ENCODE results near the gene DNMT3L.

DNA sequence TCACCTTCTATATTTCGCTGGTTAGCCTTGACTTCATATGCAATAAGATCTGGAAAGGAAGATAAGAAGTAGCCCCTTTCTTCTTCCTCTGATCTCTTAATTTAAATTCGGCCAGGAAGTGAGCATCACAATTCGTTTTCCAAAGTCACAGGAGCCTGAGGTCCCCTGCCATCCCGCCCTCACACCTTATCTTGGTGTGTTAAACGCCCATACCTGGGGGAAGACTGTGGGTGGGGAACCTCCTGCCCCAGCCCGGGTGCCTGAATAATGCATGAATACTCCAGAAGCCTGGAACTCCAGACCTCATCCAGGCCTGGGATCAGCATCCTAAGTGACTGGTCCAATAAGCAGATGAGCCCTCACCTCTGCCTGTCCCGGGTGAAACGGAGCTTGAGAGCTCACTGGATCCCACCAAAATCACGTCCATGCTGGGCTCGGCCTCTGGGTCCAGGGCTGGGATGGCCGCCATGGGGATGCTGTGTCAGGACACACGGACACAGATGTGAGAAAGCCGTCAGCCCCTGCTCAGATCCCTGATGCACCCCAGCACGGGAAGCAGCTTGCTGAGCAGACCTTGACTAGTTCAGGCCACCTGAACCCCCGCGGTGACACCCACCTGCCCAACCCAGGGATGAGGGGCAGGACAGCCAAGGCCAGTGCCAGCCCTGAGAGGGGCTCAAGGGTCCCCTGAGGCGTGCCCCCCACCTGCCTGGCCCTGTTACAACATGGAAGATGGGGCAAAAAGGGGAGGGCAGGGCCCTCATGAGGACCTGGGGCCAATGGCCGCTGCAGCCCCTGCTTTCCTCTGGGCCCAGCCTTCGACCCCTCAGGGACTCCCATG lies 686 bp downstream of the DNMT3L start:
- TF ChIP-seq, protein P1, sequence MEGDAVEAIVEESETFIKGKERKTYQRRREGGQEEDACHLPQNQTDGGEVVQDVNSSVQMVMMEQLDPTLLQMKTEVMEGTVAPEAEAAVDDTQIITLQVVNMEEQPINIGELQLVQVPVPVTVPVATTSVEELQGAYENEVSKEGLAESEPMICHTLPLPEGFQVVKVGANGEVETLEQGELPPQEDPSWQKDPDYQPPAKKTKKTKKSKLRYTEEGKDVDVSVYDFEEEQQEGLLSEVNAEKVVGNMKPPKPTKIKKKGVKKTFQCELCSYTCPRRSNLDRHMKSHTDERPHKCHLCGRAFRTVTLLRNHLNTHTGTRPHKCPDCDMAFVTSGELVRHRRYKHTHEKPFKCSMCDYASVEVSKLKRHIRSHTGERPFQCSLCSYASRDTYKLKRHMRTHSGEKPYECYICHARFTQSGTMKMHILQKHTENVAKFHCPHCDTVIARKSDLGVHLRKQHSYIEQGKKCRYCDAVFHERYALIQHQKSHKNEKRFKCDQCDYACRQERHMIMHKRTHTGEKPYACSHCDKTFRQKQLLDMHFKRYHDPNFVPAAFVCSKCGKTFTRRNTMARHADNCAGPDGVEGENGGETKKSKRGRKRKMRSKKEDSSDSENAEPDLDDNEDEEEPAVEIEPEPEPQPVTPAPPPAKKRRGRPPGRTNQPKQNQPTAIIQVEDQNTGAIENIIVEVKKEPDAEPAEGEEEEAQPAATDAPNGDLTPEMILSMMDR (IDR thresholded peaks at IDR 0.05) = no peak
- TF ChIP-seq POLR2A (IDR thresholded peaks at IDR 0.05) = no peak
